Karpas-422 (cell line): Measurements from ENCODE around the gene GH2. TPM values are rescaled to one million over a fixed set of nuclear protein-coding genes. Genes with fewer than 3 reads are reported as not detected.
A peak's percentile ranks its signal among the peaks of the same experiment; 100 is the strongest.

Source experiments
- DNase-seq: peaks from one replicate; pipeline ENCODE4 v3.0.0-alpha.2; 2015
- H2AFZ ChIP-seq: fragments of 200-600 bp; sonication (generic); 2 replicates; pipeline ENCODE4 v1.6.1; 2014; ENCODE audit warnings: antibody characterized with exemption, low read length, mixed read lengths
- H3K27ac ChIP-seq: fragments of 200-600 bp; sonication (generic); 2 replicates; pipeline ENCODE4 v1.5.1; 2014; ENCODE audit warnings: mild to moderate bottlenecking, low read length, moderate library complexity
- H3K27me3 ChIP-seq: fragments of 200-600 bp; sonication (generic); 2 replicates; pipeline ENCODE4 v1.6.1; 2014; ENCODE audit warnings: low read length, mixed read lengths
- H3K36me3 ChIP-seq: fragments of 200-600 bp; sonication (generic); 2 replicates; pipeline ENCODE4 v1.6.1; 2014; ENCODE audit warnings: low read length, mixed read lengths; ENCODE audit not compliant: insufficient read depth
- H3K4me1 ChIP-seq: fragments of 200-600 bp; sonication (generic); 2 replicates; pipeline ENCODE4 v1.6.1; 2014; ENCODE audit warnings: mild to moderate bottlenecking, low read length, mixed read lengths
- H3K4me2 ChIP-seq: fragments of 200-600 bp; sonication (generic); 2 replicates; pipeline ENCODE4 v1.6.1; 2014; ENCODE audit warnings: low read length, low read depth, mild to moderate bottlenecking; ENCODE audit not compliant: poor library complexity, severe bottlenecking
- H3K4me3 ChIP-seq: fragments of 200-600 bp; sonication (generic); 2 replicates; pipeline ENCODE4 v1.5.1; 2014; ENCODE audit warnings: mild to moderate bottlenecking, antibody characterized with exemption, low read length, mixed read lengths
- H3K79me2 ChIP-seq: fragments of 200-600 bp; sonication (generic); 2 replicates; pipeline ENCODE4 v1.6.1; 2014; ENCODE audit warnings: mild to moderate bottlenecking, low read length, mixed read lengths
- H3K9ac ChIP-seq: fragments of 200-600 bp; sonication (generic); 2 replicates; pipeline ENCODE4 v1.6.0; 2014; ENCODE audit warnings: low read length
- H3K9me2 ChIP-seq: fragments of 200-600 bp; sonication (generic), shearing (Covaris generic); replicated peaks from 2 replicates; pipeline ENCODE4 v1.6.0; 2014; ENCODE audit warnings: mild to moderate bottlenecking, low read length, moderate library complexity; ENCODE audit not compliant: insufficient read depth
- H3K9me3 ChIP-seq: fragments of 300-700, 200-600 bp; sonication (generic); 2 replicates; pipeline ENCODE4 v1.6.1; 2014; ENCODE audit warnings: low read length, mixed read lengths
- H4K20me1 ChIP-seq: fragments of 200-600 bp; sonication (generic); 2 replicates; pipeline ENCODE4 v1.6.1; 2014; ENCODE audit warnings: mild to moderate bottlenecking, antibody characterized with exemption, low read length, low read depth; ENCODE audit not compliant: insufficient read depth
- small RNA-seq: library from RNA; depleted of rRNA; stranded (forward); fragments of <200 nt; gene quantifications from one replicate; pipeline ENCODE3, GENCODE V24; 2014
- total RNA-seq: library from RNA; depleted of rRNA; stranded (reverse); fragments of >200 nt; shearing (Covaris generic); gene quantifications from 2 replicates; pipeline ENCODE4 v1.2.3, GENCODE V29; 2014; ENCODE audit warnings: low replicate concordance; rRNA removed

GH2 gene
- total RNA-seq, 1 experiment from 2014 or later, result not detected

DNA sequence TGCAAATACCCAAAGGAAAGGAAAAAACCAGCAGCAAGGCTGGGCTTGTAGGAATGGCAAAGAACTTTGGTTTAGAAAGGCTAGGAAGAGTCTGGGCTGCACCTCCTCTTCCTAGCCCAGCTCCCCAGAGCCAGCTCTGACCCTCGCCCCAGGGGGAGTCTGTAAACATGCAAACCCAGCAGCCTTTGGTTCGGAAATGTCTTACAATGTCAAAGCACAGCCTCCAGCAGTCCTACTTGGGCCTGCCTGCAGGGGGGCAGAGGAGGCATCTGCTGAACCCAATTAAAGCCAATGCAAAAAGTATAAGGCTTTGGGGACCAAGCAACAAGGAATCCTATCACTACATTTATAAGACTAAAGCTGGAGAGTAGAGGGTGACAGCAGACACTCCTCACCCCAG lies 49.3 kb downstream of the GH2 start:
- peak; percentile 67 for DNase-seq
- Histone ChIP-seq H2AFZ (no peak overlapping the region), H3K27ac (no peak overlapping the region), H3K4me3 (no peak overlapping the region), H3K4me2 (no peak overlapping the region), H3K9ac (no peak overlapping the region), H3K9me3 (no peaks in the 10 kb centered on the region), H3K4me1 (peaks cover 19% of the 10 kb centered on the region), H4K20me1 (no peaks in the 10 kb centered on the region; the same call in 1 of the 2 replicates), H3K36me3 (peaks cover 31% of the 10 kb centered on the region; the same call in 1 of the 2 replicates), H3K27me3 (no peaks in the 10 kb centered on the region), H3K79me2 (peaks cover 39% of the 10 kb centered on the region), H3K9me2 (no peaks in the 10 kb centered on the region)

DNA sequence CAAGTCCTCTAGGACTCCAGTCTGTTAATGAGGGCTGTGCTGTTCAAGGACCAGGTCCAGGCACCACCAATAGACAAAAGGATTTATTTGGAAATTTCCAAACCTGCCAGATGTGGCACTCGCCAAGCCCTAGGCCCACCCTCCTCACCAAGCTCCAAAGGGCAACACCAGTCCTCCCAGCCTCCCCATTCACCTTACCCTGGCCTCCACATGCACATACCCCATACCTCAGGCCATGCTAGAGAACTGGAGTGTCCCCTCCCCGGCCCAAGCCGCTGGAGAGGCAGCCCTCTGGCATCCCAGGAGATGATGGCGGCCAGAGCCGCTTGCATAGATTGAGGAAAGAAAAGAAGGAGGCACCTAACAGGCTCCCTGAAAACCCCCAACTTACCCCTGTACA lies 49.7 kb downstream of the GH2 start:
- Histone ChIP-seq H3K79me2 (peaks cover 36% of the 10 kb centered on the region), H3K9me3 (no peaks in the 10 kb centered on the region), H3K9me2 (no peaks in the 10 kb centered on the region), H3K27me3 (no peaks in the 10 kb centered on the region), H3K27ac (no peak overlapping the region), H4K20me1 (no peaks in the 10 kb centered on the region; the same call in 1 of the 2 replicates), H3K36me3 (peaks cover 31% of the 10 kb centered on the region; the same call in 1 of the 2 replicates), H3K4me3 (no peak overlapping the region), H3K4me2 (no peak overlapping the region), H2AFZ (no peak overlapping the region), H3K9ac (no peak overlapping the region), H3K4me1 (peaks cover 19% of the 10 kb centered on the region)
- DNase-seq, result no peak

- H3K27ac ChIP-seq, result no peak overlapping the region
- H3K36me3 ChIP-seq, result peaks cover 31% of the 10 kb centered on the region; the same call in 1 of the 2 replicates
- H3K9me2 ChIP-seq, result no peaks in the 10 kb centered on the region
- no peak overlapping the region for H2AFZ ChIP-seq
- no peak overlapping the region for H3K4me2 ChIP-seq
- peaks cover 3% of the 10 kb centered on the region; the same call in 1 of the 2 replicates for H4K20me1 ChIP-seq
- no peaks in the 10 kb centered on the region for H3K27me3 ChIP-seq
- DNase-seq, result no peak
- no peaks in the 10 kb centered on the region for H3K9me3 ChIP-seq
- peaks cover 35% of the 10 kb centered on the region for H3K79me2 ChIP-seq
- H3K4me3 ChIP-seq, result no peak overlapping the region
- H3K9ac ChIP-seq, result no peak overlapping the region
- H3K4me1 ChIP-seq, result peaks cover 19% of the 10 kb centered on the region
Observed at GRCh38 chr17:63831505-63831904, 50.2 kb downstream of the GH2 start.

DNA sequence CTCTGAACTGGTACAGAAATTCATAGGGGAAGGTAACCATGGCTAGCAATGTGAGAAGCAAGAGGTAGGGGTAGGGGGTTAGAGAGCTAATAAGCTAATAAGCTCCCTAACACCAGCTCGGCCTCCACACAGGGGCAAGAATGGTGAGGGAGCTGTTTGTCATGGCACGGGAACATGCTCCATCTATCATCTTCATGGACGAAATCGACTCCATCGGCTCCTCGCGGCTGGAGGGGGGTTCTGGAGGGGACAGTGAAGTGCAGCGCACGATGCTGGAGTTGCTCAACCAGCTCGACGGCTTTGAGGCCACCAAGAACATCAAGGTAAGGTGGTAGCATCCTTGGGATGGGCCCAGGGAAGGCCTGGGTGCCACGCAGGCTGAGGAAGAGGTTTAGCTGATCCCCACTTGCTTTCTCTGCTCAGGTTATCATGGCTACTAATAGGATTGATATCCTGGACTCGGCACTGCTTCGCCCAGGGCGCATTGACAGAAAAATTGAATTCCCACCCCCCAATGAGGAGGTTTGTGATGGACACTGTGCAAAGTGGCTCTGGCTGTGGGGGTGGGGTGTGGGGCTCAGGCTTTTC lies 50.7 kb downstream of the GH2 start:
- Histone ChIP-seq H3K9me2 (no peaks in the 10 kb centered on the region), H3K4me1 (peaks cover 22% of the 10 kb centered on the region), H3K9ac (no peak overlapping the region), H3K4me2 (no peak overlapping the region), H3K27ac (no peak overlapping the region), H4K20me1 (peaks cover 8% of the 10 kb centered on the region; the same call in 1 of the 2 replicates), H3K9me3 (no peaks in the 10 kb centered on the region), H3K4me3 (no peak overlapping the region), H2AFZ (no peak overlapping the region), H3K27me3 (no peaks in the 10 kb centered on the region), H3K36me3 (peaks cover 31% of the 10 kb centered on the region; the same call in 1 of the 2 replicates), H3K79me2 (peaks cover 40% of the 10 kb centered on the region)
- DNase-seq, result no peak

DNA sequence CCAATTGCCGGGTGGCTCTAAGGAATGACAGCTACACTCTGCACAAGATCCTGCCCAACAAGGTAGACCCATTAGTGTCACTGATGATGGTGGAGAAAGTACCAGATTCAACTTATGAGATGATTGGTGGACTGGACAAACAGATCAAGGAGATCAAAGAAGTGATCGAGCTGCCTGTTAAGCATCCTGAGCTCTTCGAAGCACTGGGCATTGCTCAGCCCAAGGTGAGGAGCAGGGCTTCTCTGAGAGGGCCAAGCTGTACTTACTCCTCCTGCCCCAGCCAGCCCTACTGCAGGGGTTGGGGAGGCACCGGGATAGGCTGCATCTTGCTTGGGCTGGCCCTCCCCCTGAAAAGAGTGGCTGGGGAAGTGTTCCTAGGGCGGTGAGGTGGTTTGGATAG lies 51.5 kb downstream of the GH2 start:
- Histone ChIP-seq H3K27ac (no peak overlapping the region), H3K79me2 (peaks cover 48% of the 10 kb centered on the region), H3K9me2 (no peaks in the 10 kb centered on the region), H3K9me3 (no peaks in the 10 kb centered on the region), H3K27me3 (no peaks in the 10 kb centered on the region), H2AFZ (no peak overlapping the region), H3K36me3 (peaks cover 35% of the 10 kb centered on the region; the same call in 1 of the 2 replicates), H3K4me3 (no peak overlapping the region), H3K9ac (no peak overlapping the region), H3K4me2 (no peak overlapping the region), H4K20me1 (peaks cover 14% of the 10 kb centered on the region; the same call in 1 of the 2 replicates), H3K4me1 (peaks cover 27% of the 10 kb centered on the region)
- no peak for DNase-seq

Small RNA genes within 50 kb of the gene (small RNA-seq; reads per million reads assigned to genes)
- gene AC040958.1 (not detected), gene AC127029.1 (not detected), gene GH1 (not detected)

Other genes with a start within 250 kb of the GH2 start
- gene LIMD2, start 181.8 kb downstream of the GH2 start, total RNA-seq, result 200 and 538 TPM in 2 replicates
- 25.8 and 27.5 TPM in 2 replicates for gene STRADA, start 140.1 kb downstream of the GH2 start, total RNA-seq
- gene CCDC47, start 108.3 kb downstream of the GH2 start, total RNA-seq, result 28.0 and 35.9 TPM in 2 replicates
- 76.5 and 77.6 TPM in 2 replicates for gene DDX42, start 107.8 kb downstream of the GH2 start, total RNA-seq
- 26.9 and 49.1 TPM in 2 replicates for gene PSMC5, start 54.5 kb downstream of the GH2 start, total RNA-seq
- 30.7 and 39.5 TPM in 2 replicates for gene FTSJ3, start 54.3 kb downstream of the GH2 start, total RNA-seq
- 103 and 143 TPM in 2 replicates for gene SMARCD2, start 39.3 kb downstream of the GH2 start, total RNA-seq
- gene CSH2, start 8.3 kb downstream of the GH2 start, total RNA-seq, result not detected in 2 replicates
- gene CSH1, start 14.6 kb upstream of the GH2 start, total RNA-seq, result not detected in 2 replicates
- not detected in 2 replicates for gene CSHL1, start 29.3 kb upstream of the GH2 start, total RNA-seq
- not detected in 2 replicates for gene GH1, start 36.9 kb upstream of the GH2 start, total RNA-seq
- gene CD79B, start 50.4 kb upstream of the GH2 start, total RNA-seq, result 545 and 1,164 TPM in 2 replicates
- gene SCN4A, start 91.0 kb upstream of the GH2 start, total RNA-seq, result under 0.01 and 0.07 TPM in 2 replicates
- gene PRR29, start 116.4 kb upstream of the GH2 start, total RNA-seq, result not detected in 2 replicates
- gene ICAM2, start 138.7 kb upstream of the GH2 start, total RNA-seq, result 4.4 and 12.1 TPM in 2 replicates
- 1.9 and 10.9 TPM in 2 replicates for gene ERN1, start 248.2 kb upstream of the GH2 start, total RNA-seq